Uterus (tissue), 4 donors: Measurements from ENCODE around the gene IGF2. TPM values are rescaled to one million over a fixed set of nuclear protein-coding genes. Genes with fewer than 3 reads are reported as not detected.

Experiments
- DNase-seq, 2 donors: peaks; one replicate each; pipeline ENCODE4 v3.0.0-alpha.2; 2019 to 2020
- H3K27ac ChIP-seq, 2 donors: fragments of 200-600 bp; sonication (generic); 1 replicate in 1 of 2; 2 replicates in 1 of 2; pipeline ENCODE4 v1.5.1; 2016 to 2018
- H3K27me3 ChIP-seq, 2 donors: fragments of 200-600 bp; sonication (generic); one replicate each; pipeline ENCODE4 v1.5.1; 2018 to 2019; ENCODE audit warnings: control low read depth in 1 of 2
- H3K36me3 ChIP-seq, 2 donors: fragments of 200-600 bp; sonication (generic); one replicate each; pipeline ENCODE4 v1.5.1; 2019; ENCODE audit warnings: control low read depth in 1 of 2
- H3K4me1 ChIP-seq, 2 donors: fragments of 200-600 bp; sonication (generic); one replicate each; pipeline ENCODE4 v1.5.1; 2018 to 2019; ENCODE audit warnings: control low read depth in 1 of 2
- H3K4me3 ChIP-seq, 2 donors: fragments of 200-600 bp; sonication (generic); 1 replicate in 1 of 2; 2 replicates in 1 of 2; pipeline ENCODE4 v1.5.1; 2018 to 2019; ENCODE audit warnings: mild to moderate bottlenecking in 1 of 2
- H3K9me3 ChIP-seq, 2 donors: fragments of 200-600 bp; sonication (generic); one replicate each; pipeline ENCODE4 v1.5.1; 2019; ENCODE audit warnings: control low read depth in 1 of 2
- CTCF ChIP-seq, 4 experiments: fragments of 200-600 bp in 2 of 4; fragments of 450-650 bp in 2 of 4; sonication (generic) in 2 of 4; IDR thresholded peaks; one replicate each; pipeline ENCODE4 v1.5.1; 2016 to 2019; ENCODE audit warnings: antibody characterized with exemption in 4 of 4, mild to moderate bottlenecking in 2 of 4, moderate library complexity in 1 of 4
- POLR2A ChIP-seq, 2 donors: fragments of 450-650 bp; IDR thresholded peaks; one replicate each; pipeline ENCODE4 v1.6.1; 2016; ENCODE audit warnings: antibody characterized with exemption in 2 of 2, mild to moderate bottlenecking in 1 of 2, moderate library complexity in 1 of 2
- intact Hi-C: fragments of 100-400 bp; cut with DNase I; formaldehyde crosslinking; loops from one replicate; pipeline ENCODE4 v1.15.1; 2023; ENCODE audit warnings: low total_unique reads
- total RNA-seq, 4 donors: library from RNA; depleted of rRNA in 3 of 4; stranded (reverse); fragments of >200 nt in 3 of 4; gene quantifications; one replicate each; pipeline versions ENCODE4 v1.1.0 to v1.2.4, GENCODE V29; 2014 to 2023
- donor health status: DM: yes; HTN: yes; CAD: no.

The IGF2 gene
- total RNA-seq, 4 donors from 2014 or later: 54.1 to 347 (median 188) TPM

GRCh38 chr11:2092464-2092910 is 46.7 kb downstream of the IGF2 start:
- H3K4me3 ChIP-seq: no peak overlapping the region
- intact Hi-C loops: no loop called here
- TF ChIP-seq POLR2A (IDR thresholded peaks at IDR 0.05) (no peak), CTCF (IDR thresholded peaks at IDR 0.05) (no peak)
- H3K27me3 ChIP-seq: no peaks in the 10 kb centered on the region
- no peaks in the 10 kb centered on the region for H3K9me3 ChIP-seq
- no peak overlapping the region for H3K27ac ChIP-seq
- no peaks in the 10 kb centered on the region for H3K36me3 ChIP-seq
- peaks cover 0 to 11% of the 10 kb centered on the region in 2 donors for H3K4me1 ChIP-seq
- DNase-seq: no peak

- Histone ChIP-seq H3K36me3 (no peaks in the 10 kb centered on the region), H3K27me3 (no peaks in the 10 kb centered on the region), H3K4me3 (no peak overlapping the region), H3K9me3 (no peaks in the 10 kb centered on the region), H3K27ac (no peak overlapping the region), H3K4me1 (peaks cover 0 to 5% of the 10 kb centered on the region in 2 donors)
- no peak for TF ChIP-seq POLR2A (IDR thresholded peaks at IDR 0.05)
- no peak for TF ChIP-seq CTCF (IDR thresholded peaks at IDR 0.05)
- intact Hi-C loops: no loop called here
- no peak for DNase-seq
Observed at GRCh38 chr11:2091786-2092463, 47.3 kb downstream of the IGF2 start.

GRCh38 chr11:2091112-2091746 is 48.0 kb downstream of the IGF2 start:
- TF ChIP-seq POLR2A (IDR thresholded peaks at IDR 0.05) (no peak), CTCF (IDR thresholded peaks at IDR 0.05) (no peak)
- DNase-seq: no peak
- Histone ChIP-seq H3K27ac (no peak overlapping the region), H3K4me1 (no peaks in the 10 kb centered on the region), H3K4me3 (no peak overlapping the region), H3K27me3 (no peaks in the 10 kb centered on the region), H3K9me3 (no peaks in the 10 kb centered on the region), H3K36me3 (no peaks in the 10 kb centered on the region)
- intact Hi-C loops: no loop called here

- no peak overlapping the region for H3K27ac ChIP-seq
- H3K27me3 ChIP-seq: no peaks in the 10 kb centered on the region
- TF ChIP-seq POLR2A (IDR thresholded peaks at IDR 0.05): no peak
- no peaks in the 10 kb centered on the region for H3K4me1 ChIP-seq
- H3K9me3 ChIP-seq: no peaks in the 10 kb centered on the region
- no peak overlapping the region for H3K4me3 ChIP-seq
- intact Hi-C loops: no loop called here
- no peak for DNase-seq
- H3K36me3 ChIP-seq: no peaks in the 10 kb centered on the region
Observed at GRCh38 chr11:2090172-2091111, 48.7 kb downstream of the IGF2 start.

GRCh38 chr11:2089536-2090165 is 49.5 kb downstream of the IGF2 start:
- no peaks in the 10 kb centered on the region for H3K27me3 ChIP-seq
- no peak for DNase-seq
- H3K4me1 ChIP-seq: no peaks in the 10 kb centered on the region
- peaks cover 0 to under 1% of the 10 kb centered on the region in 2 donors for H3K9me3 ChIP-seq
- intact Hi-C loops: no loop called here
- TF ChIP-seq POLR2A (IDR thresholded peaks at IDR 0.05) (no peak), CTCF (IDR thresholded peaks at IDR 0.05) (no peak)
- H3K4me3 ChIP-seq: no peak overlapping the region
- no peak overlapping the region for H3K27ac ChIP-seq
- no peaks in the 10 kb centered on the region for H3K36me3 ChIP-seq
